Esophagus squamous epithelium (tissue), 5 donors: Measurements from ENCODE around the gene ACSF2. TPM values are rescaled to one million over a fixed set of nuclear protein-coding genes. Genes with fewer than 3 reads are reported as not detected.

Experiments
- DNase-seq: peaks from one replicate; lab custom pipeline; 2025; lab: John Stamatoyannopoulos, UW
- H3K27ac ChIP-seq, 4 donors: fragments of 200-600 bp; sonication (generic); one replicate each; pipeline ENCODE4 v1.5.1; 2016 to 2019; ENCODE audit warnings: mild to moderate bottlenecking in 1 of 4
- H3K27me3 ChIP-seq, 4 donors: fragments of 200-600 bp; sonication (generic); 1 replicate in 3 of 4; 2 replicates in 1 of 4; pipeline versions ENCODE4 v1.5.1 to v1.6.0; 2017 to 2021; ENCODE audit warnings: antibody characterized with exemption in 1 of 4
- H3K36me3 ChIP-seq, 3 donors: fragments of 200-600 bp; sonication (generic); one replicate each; pipeline ENCODE4 v1.5.1; 2016 to 2019
- H3K4me1 ChIP-seq, 3 donors: fragments of 200-600 bp; sonication (generic); one replicate each; pipeline ENCODE4 v1.5.1; 2017 to 2019
- H3K4me3 ChIP-seq, 4 donors: fragments of 200-600 bp; sonication (generic); 1 replicate in 3 of 4; 2 replicates in 1 of 4; pipeline ENCODE4 v1.5.1; 2016 to 2019; ENCODE audit warnings: mild to moderate bottlenecking in 2 of 4, moderate library complexity in 1 of 4
- H3K9me3 ChIP-seq, 3 donors: fragments of 200-600 bp; sonication (generic); one replicate each; pipeline ENCODE4 v1.5.1; 2016 to 2019
- CTCF ChIP-seq, 6 experiments: fragments of 450-650 bp in 4 of 6; fragments of 200-600 bp in 2 of 6; sonication (generic) in 2 of 6; IDR thresholded peaks; one replicate each; pipeline ENCODE4 v1.5.1; 2016 to 2019; ENCODE audit warnings: antibody characterized with exemption in 6 of 6, mild to moderate bottlenecking in 4 of 6, moderate library complexity in 4 of 6
- POLR2A ChIP-seq, 4 donors: fragments of 450-650 bp; IDR thresholded peaks; one replicate each; pipeline ENCODE4 v1.6.1; 2017; ENCODE audit warnings: antibody characterized with exemption in 4 of 4, mild to moderate bottlenecking in 4 of 4, moderate library complexity in 3 of 4
- WGBS, 2 donors: methylation state at CpG; one replicate each; pipeline ENCODE4 v1.1.5; 2018; 5-methylcytosine and 5-hydroxymethylcytosine counted together
- intact Hi-C: fragments of 100-400 bp; cut with DNase I; formaldehyde crosslinking; loops from one replicate; pipeline ENCODE4 v1.15.0; 2022
- total RNA-seq, 4 donors: library from RNA; depleted of rRNA; stranded (reverse); fragments of >200 nt; gene quantifications; one replicate each; pipeline ENCODE4 v1.1.0, GENCODE V29; 2016
- donor health status: DM: yes; HTN: yes; CAD: no.

The ACSF2 gene
- total RNA-seq, 4 donors from 2014 or later, result 7.0 to 26.3 (median 19.0) TPM

GRCh38 chr17:50421308-50422051, 4.5 kb upstream of the ACSF2 start:
- Histone ChIP-seq H3K9me3 (no peaks in the 10 kb centered on the region), H3K4me1 (peaks cover 10 to 53% (median 14%) of the 10 kb centered on the region in 3 donors), H3K27me3 (no peaks in the 10 kb centered on the region), H3K27ac (peak overlapping the region; percentile 35 to 82 (median 66)), H3K36me3 (no peaks in the 10 kb centered on the region), H3K4me3 (peak overlapping the region in 3 of 4 donors; percentile 30 to 42 (median 30))
- no peak for DNase-seq
- intact Hi-C loops, result no loop called here
- no peak for TF ChIP-seq CTCF (IDR thresholded peaks at IDR 0.05)
- TF ChIP-seq POLR2A (IDR thresholded peaks at IDR 0.05), result no peak
- 28 to 37% methylated on average over 3 of the region's 3 CpGs for WGBS, 2 donors

GRCh38 chr17:50422738-50423137, 3.3 kb upstream of the ACSF2 start:
- no peak overlapping the region for H3K27ac ChIP-seq
- no peaks in the 10 kb centered on the region for H3K27me3 ChIP-seq
- no peak overlapping the region for H3K4me3 ChIP-seq
- intact Hi-C loops, result no loop called here
- TF ChIP-seq POLR2A (IDR thresholded peaks at IDR 0.05) (no peak), CTCF (IDR thresholded peaks at IDR 0.05) (no peak)
- WGBS, 2 donors, result 88 to 98% methylated on average over 2 of the region's 2 CpGs
- H3K36me3 ChIP-seq, result no peaks in the 10 kb centered on the region
- H3K9me3 ChIP-seq, result no peaks in the 10 kb centered on the region
- no peak for DNase-seq
- H3K4me1 ChIP-seq, result peaks cover 21 to 65% (median 24%) of the 10 kb centered on the region in 3 donors

- no peak overlapping the region for H3K4me3 ChIP-seq
- H3K36me3 ChIP-seq, result no peaks in the 10 kb centered on the region
- TF ChIP-seq POLR2A (IDR thresholded peaks at IDR 0.05), result no peak
- no peak for TF ChIP-seq CTCF (IDR thresholded peaks at IDR 0.05)
- no peaks in the 10 kb centered on the region for H3K9me3 ChIP-seq
- intact Hi-C loops, result no loop called here
- no peak for DNase-seq
- peak overlapping the region in 2 of 4 donors; percentile 32 to 91 for H3K27ac ChIP-seq
- no peaks in the 10 kb centered on the region for H3K27me3 ChIP-seq
- 23 to 31% methylated on average over 6 of the region's 6 CpGs for WGBS, 2 donors
- H3K4me1 ChIP-seq, result peaks cover 23 to 75% (median 33%) of the 10 kb centered on the region in 3 donors
Observed at GRCh38 chr17:50423553-50424159, 2.4 kb upstream of the ACSF2 start.

DNA sequence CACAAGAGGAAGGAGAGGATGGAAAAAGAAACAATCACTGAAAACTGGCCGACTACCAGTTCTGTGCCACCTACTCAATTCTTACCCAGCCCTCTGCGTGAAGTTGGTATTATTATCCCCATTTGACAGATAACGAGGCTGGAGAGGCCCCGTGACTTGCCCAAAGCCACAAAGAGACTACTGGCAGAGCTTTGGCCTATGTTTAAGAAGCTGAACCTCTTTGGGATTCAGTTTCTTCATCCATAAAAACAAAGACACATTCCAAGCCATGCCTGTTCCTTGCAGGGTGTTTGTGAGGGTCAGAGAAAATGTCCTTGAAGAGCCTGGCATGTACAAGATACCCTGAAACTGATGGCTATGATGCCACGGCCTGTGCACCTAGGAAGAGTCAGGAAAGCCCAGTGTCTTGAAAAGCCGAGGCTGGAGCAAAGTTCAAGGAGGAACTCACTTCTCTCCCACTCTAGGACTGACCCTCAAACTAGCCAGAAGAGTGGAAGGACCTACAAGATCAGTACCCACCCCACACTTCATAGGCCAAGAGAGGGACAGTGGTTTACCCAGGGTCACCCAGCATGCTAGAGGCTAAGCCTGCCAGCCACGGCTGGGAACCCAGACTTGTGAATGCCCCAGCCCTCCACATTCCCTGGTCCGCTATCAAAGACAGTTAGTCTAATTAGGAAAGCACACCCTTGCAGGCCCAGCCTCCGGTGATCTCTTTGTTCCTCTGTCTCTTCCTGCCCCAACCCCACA, 1.6 kb upstream of the ACSF2 start:
- no peak for TF ChIP-seq CTCF (IDR thresholded peaks at IDR 0.05)
- TF ChIP-seq POLR2A (IDR thresholded peaks at IDR 0.05), result no peak
- H3K27me3 ChIP-seq, result no peaks in the 10 kb centered on the region
- H3K27ac ChIP-seq, result peak overlapping the region in 3 of 4 donors; percentile 85 to 91 (median 90)
- DNase-seq, result no peak
- H3K4me1 ChIP-seq, result peaks cover 23 to 82% (median 36%) of the 10 kb centered on the region in 3 donors
- intact Hi-C loops, result no loop called here
- H3K9me3 ChIP-seq, result no peaks in the 10 kb centered on the region
- 67 to 74% methylated on average over 6 to 8 of the region's 9 CpGs for WGBS, 2 donors
- H3K4me3 ChIP-seq, result no peak overlapping the region
- H3K36me3 ChIP-seq, result no peaks in the 10 kb centered on the region
